GM18907 (cell line): ENCODE results near the gene IL1RN.

Source experiments
- ATAC-seq: cut with Tn5 transposase; IDR thresholded peaks from one replicate; pipeline ENCODE4 v1.9.1; 2021; ENCODE audit warnings: mild to moderate bottlenecking, moderate library complexity; ENCODE audit not compliant: unreplicated experiment

IL1RN gene

GRCh38 chr2:113103277-113103676, 24.1 kb upstream of the IL1RN start:
- ATAC-seq: no peak

DNA sequence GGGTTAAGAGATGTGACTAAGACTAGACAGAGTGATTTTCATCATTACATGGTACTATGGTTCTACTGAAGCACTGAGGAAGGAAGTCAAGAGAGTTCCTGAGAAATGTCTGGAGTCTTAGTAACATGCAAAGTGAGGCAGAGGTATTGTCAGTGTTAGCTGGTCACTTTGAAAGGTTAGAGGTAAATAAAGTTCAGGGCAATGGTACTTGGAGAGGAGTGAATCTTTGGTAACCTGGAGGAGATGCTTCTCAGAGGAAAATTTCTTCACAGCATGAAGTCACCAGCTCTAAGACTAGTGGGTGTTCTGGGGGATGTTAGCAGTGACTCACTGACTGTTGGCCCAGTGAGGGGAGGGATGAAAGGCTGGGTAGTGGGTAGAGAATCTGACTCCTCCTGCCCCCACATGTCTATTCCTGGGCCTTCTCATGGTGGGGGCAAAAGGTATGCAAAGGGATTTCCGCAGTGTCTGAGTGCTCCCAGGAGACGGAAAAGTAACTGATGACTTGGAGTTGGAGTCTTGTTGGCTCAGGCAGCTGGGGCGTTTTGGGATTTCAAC, 23.3 kb upstream of the IL1RN start:
- no peak for ATAC-seq

DNA sequence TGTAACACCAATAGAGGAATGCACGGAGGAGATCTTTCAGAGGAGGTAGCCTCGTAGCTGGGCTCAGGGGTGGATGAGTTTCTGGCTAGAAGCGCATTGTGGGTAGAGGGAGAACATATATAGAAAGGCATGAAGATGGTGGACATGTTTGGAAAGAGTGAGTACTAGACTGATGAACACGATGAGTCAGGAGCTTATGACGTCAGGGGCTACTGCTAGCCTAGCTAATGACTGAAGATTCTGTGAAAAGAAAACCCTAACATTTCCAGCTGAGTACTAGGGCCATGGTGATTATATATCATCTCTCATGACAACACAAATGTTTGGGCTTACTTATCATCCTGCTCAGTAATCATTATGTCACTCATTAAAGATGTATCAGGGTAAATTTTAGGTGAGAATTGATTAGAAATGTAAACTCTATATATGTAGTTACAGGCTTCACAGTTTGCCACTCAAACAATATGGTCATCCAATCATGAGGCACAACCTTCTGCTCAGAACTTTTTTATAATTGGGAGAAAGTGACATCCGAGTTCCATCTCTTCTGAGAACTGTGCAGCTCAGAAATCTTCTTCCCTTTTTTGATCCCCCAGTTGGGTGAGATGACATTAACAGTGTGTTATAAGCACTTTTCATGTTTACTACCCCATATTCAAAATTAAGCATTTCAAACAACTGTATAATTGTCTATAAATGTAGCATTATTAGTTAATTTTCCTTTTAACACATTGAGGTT, 22.2 kb upstream of the IL1RN start:
- ATAC-seq: no peak

- ATAC-seq: no peak
These were observed 16.3 kb upstream of the IL1RN start for GRCh38 chr2:113111121-113111520.

DNA sequence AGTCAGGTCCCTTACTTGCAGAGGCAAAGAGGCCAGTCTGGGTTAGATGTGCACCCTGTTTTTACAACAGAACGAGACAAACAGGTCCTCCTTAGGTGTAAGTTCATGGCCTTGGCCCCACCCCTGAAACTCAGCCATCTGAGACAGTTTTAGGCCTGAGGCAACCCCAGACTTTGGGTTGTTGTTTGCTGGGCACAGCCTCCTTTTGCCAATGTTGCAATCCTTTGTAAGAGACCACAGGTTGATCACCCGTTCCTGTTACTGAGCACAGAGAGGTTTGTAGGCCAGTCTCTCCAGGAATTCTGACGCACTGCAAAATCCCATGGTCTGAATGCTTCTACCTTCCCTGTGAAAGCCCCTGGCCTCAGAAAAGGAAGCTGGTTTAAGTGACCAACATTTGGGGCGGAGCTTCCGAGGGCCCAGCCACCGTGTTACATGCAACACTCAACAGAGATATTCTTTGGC, 15.5 kb upstream of the IL1RN start:
- ATAC-seq: no peak

GRCh38 chr2:113112441-113112840, 15.0 kb upstream of the IL1RN start:
- ATAC-seq: no peak

- ATAC-seq: no peak
These were observed 14.5 kb upstream of the IL1RN start for GRCh38 chr2:113112871-113113270.

GRCh38 chr2:113113807-113114206, 13.6 kb upstream of the IL1RN start:
- no peak for ATAC-seq

DNA sequence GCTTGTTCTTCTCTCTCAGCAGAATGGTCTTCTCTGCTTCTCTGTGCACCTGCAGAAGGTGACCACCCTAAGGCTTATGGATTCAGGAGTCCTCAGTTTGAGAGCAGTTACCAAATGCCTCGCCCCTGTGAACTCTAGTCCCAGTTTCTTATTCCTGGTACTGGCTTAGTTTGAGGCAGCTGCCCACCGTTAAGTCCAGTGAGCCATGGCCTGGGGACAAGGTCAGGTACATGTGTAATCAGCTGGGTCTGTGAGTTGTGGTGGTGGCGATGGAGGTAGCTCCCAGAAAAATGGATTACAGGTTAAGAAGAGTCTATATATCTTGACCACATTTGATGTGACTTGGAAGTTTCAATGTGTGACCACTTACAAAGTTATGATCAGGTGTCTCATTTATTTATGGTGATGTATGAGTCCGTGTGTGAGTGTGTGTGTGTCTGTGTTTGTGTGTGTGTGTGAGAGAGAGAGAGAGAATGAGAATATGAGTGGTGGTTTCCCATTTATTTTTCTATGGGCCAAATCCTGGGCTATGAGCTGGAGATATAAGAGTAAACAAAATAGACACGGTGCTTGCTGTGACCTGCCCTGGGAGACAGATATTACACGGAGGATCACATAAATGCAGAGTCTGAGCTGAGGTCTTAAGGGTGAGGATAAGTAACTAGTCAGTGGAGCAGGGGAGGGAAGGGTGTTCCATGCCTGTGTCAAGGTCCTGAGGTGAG, 13.0 kb upstream of the IL1RN start:
- no peak for ATAC-seq

GRCh38 chr2:113114996-113115395, 12.4 kb upstream of the IL1RN start:
- ATAC-seq: no peak

GRCh38 chr2:113116100-113116958, 11.1 kb upstream of the IL1RN start:
- ATAC-seq: peak; percentile 54

DNA sequence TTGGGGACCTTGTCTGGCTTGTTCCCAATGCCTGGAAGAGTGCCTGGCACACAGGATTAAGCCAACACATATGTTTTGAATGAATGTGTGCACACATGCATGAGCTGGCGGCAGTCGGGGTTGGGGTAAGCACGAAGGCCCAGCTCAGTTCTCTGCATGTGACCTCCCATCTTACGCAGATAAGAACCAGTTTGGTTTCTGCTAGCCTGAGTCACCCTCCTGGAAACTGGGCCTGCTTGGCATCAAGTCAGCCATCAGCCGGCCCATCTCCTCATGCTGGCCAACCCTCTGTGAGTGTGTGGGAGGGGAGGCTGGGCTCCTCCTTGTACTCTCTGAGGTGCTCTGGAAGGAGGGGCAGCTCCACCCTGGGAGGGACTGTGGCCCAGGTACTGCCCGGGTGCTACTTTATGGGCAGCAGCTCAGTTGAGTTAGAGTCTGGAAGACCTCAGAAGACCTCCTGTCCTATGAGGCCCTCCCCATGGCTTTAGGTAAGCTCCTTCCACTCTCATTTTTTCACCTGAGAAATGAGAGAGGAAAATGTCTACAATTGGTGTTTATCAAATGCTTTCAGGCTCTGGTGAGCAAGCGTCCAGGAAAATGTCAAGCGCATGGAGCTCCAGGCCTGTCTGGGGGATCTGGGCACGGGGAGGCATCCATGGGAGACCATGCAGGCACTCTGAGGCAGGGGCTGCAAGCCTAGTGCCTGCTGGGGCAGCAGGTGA, 9.7 kb upstream of the IL1RN start:
- no peak for ATAC-seq

- ATAC-seq: no peak
These were observed 9.1 kb upstream of the IL1RN start for GRCh38 chr2:113118263-113118657.

GRCh38 chr2:113119111-113119510, 8.3 kb upstream of the IL1RN start:
- no peak for ATAC-seq

DNA sequence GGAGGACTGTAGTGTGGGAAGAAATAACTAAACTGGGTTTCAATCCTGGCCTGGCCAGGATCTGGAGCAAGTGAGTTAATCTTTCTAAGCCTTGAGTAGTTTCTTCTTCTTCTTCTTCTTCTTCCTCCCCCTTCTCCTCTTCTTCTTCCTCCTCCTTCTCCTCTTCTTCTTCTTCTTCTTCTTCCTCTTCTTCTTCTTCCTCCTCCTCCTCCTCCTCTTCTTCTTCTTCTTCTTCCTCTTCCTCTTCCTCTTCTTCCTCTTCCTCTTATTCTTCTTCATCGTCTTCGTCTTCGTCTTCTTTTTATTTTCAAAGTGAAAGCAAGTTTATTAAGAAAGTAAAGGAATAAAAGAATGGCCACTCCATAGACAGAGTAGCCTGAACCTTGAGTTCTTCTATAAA, 6.5 kb upstream of the IL1RN start:
- ATAC-seq: no peak

DNA sequence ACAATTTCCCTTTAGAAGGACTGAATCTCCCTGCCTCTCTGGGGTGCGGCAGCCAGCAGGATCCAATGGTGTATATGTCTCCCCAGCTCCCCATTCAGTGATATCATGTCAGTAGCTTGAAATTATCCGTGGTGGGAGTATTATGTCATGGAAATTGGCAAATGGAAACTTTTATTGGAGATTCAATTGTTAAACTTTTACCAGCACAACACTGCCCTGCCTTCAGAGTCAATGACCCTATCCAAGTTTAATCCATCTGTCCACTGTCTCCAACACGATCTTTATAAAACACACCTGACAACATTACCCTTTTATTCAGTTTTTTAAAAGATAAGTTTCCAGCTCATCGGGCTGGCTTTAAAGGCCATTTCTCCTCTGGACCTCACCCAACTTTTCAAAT, 5.0 kb upstream of the IL1RN start:
- no peak for ATAC-seq

DNA sequence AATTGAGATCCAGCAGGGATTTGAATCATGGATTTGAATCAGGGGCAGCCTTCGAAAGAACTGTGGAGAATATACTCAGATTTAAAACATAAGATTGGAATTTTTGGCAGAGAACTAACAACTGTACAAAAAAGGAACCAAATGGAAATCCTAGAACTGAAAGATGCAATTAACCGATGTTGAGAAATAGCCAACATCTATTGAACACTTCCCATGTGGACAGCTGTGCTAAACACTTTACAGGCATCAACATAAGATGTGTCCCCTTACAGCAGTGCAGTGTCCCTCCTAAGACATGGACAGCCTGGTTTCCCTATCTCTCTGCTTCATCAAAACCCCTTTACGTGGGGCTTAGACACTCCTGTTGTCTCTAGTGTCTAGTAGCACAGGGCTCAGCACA, 3.7 kb upstream of the IL1RN start:
- peak; percentile 14 for ATAC-seq

DNA sequence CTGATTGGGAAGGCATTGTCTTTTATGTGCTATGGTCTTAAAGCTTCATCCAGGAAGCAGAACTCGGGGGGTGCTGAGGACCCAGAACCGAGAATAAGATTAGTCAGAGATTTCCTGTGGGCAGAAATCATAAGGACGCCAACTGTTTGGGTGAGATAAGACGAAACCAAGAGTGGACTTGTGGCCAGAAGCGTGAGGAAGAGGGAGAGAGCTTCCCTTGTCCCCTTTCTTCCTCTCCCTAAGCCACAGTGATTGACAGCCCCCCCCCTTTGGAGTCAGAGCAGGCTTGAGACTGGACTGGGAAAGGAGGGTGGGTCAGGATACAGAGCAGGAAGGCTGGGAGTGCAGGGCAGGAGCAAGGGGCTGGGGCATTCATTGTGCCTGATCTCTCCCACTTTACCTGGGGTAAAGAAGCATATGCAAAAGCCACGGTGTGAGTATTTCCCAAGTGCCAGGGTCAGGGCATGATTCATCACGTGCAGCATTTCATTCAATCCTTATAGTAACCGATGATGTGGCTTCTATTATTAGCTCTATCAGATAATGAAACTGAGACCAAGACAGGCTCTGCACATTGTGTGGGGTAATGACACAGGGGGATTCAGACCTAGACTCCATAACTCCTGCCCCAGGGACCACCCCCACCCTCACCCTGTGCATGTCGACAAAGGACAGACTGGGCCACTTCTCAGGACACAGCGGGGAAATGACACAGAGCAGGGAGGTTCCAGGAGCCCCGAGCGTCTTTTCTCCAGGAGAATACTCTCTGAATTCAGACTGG, 3.0 kb upstream of the IL1RN start:
- peak; percentile 66 for ATAC-seq

GRCh38 chr2:113124984-113125855, 2.2 kb upstream of the IL1RN start:
- ATAC-seq: no peak
